OCI-M2 (cell line): Measurements from ENCODE around the gene LIN28A.

Source experiments
- DNase-seq: peaks from one replicate; lab custom pipeline; 2025; ENCODE audit not compliant: unreplicated experiment; lab: John Stamatoyannopoulos, UW

Gene LIN28A

GRCh38 chr1:26478159-26478558 is 67.5 kb downstream of the LIN28A start:
- no peak for DNase-seq

DNA sequence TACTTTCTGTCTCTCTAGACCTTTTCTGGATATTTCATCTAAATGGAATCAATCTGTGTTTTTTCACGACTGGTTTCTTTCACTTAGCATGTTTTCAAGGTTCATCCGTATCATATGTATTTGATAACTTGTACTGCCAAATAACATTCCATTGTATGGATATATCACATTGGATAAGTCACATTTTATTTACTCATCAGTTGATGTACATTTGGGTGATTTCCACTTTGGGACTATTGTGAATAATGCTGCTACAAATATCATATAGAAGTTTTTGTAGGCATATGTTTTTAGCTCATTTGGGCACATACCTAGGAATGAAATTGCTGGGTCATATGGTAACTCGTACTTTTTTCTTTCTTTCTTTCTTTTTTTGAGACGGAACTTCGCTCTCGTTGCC is 68.4 kb downstream of the LIN28A start:
- DNase-seq: no peak
